A549 (cell line): ENCODE data around the gene VSNL1. TPM values are rescaled to one million over a fixed set of nuclear protein-coding genes. Genes with fewer than 3 reads are reported as not detected.

ENCODE experiments used
- ATAC-seq, 2 experiments: fragments of 200-7000 bp in 1 of 2; fragments of >200 bp in 1 of 2; cut with Nextera tagmentation in 1 of 2; cut with Tn5 transposase in 1 of 2; 3 replicates each; pipeline versions ENCODE4 v1.8.0 to v1.9.1; 2018 to 2020; ENCODE audit warnings: mild to moderate bottlenecking in 1 of 2, moderate library complexity in 1 of 2
- CTCF ChIA-PET: fragments of 300-600 bp; sonication (Branson Sonifier 250); formaldehyde crosslinking; extraction: SDS; loops from one replicate; lab custom pipeline; 2021; ENCODE audit warnings: antibody characterized with exemption, inconsistent platforms; lab: Yijun Ruan, JAX
- POLR2A ChIA-PET: fragments of 350-600 bp; formaldehyde crosslinking; extraction: SDS; loops from one replicate; lab custom pipeline; 2021; ENCODE audit warnings: antibody characterized with exemption, inconsistent platforms; lab: Yijun Ruan, JAX
- DNase-seq, 2 experiments: peaks; one replicate each; pipeline versions ENCODE4 v3.0.0 to v3.0.0-alpha.2; 2011 to 2016; ENCODE audit warnings: low read depth in 1 of 2, low spot score in 1 of 2
- FAIRE-seq: peaks from 2 replicates; lab custom pipeline; 2011; peaks lifted over from hg19 to GRCh38; lab: Jason Lieb, UNC
- H3K27ac ChIP-seq, 2 experiments: fragments of >200 bp; sonication (Bioruptor Twin); formaldehyde crosslinking; 3 replicates each; pipeline ENCODE4 v1.5.1; 2016 to 2017
- H3K4me1 ChIP-seq: fragments of >200 bp; sonication (Bioruptor Twin); formaldehyde crosslinking; 3 replicates; pipeline ENCODE4 v1.6.1; 2016
- H3K4me2 ChIP-seq: fragments of >200 bp; sonication (Bioruptor Twin); formaldehyde crosslinking; 3 replicates; pipeline ENCODE4 v1.6.1; 2016
- H3K4me3 ChIP-seq: fragments of >200 bp; sonication (Bioruptor Twin); formaldehyde crosslinking; 3 replicates; pipeline ENCODE4 v1.5.1; 2016
- H3K9me3 ChIP-seq: fragments of >200 bp; sonication (Bioruptor Twin); formaldehyde crosslinking; 3 replicates; pipeline ENCODE4 v1.6.1; 2016
- CBX8 ChIP-seq: fragments of 200-600 bp; sonication (generic); IDR thresholded peaks from 2 replicates; pipeline ENCODE4 v1.6.1; 2016
- CEBPB ChIP-seq, 2 experiments: fragments of >200 bp in 1 of 2; sonication (Bioruptor Twin) in 1 of 2; formaldehyde crosslinking in 1 of 2; IDR thresholded peaks; 2 replicates each; pipeline ENCODE4 v1.6.1; 2012 to 2016
- CHD4 ChIP-seq: fragments of 200-600 bp; sonication (generic); IDR thresholded peaks from 2 replicates; pipeline ENCODE4 v1.6.1; 2016; ENCODE audit warnings: antibody characterized with exemption, mild to moderate bottlenecking, borderline replicate concordance
- EHMT2 ChIP-seq: fragments of 200-600 bp; sonication (generic); IDR thresholded peaks from 2 replicates; pipeline ENCODE4 v1.6.1; 2016; ENCODE audit warnings: antibody characterized with exemption, low read depth, mild to moderate bottlenecking, moderate library complexity
- EP300 ChIP-seq, 2 experiments: fragments of >200 bp; sonication (Bioruptor Twin); formaldehyde crosslinking; IDR thresholded peaks; 2 replicates in 1 of 2; 3 replicates in 1 of 2; pipeline ENCODE4 v1.6.1; 2016 to 2017
- ESRRA ChIP-seq: fragments of 150-350 bp; IDR thresholded peaks from 2 replicates; pipeline ENCODE4 v1.6.1; 2014; ENCODE audit warnings: mild to moderate bottlenecking, low read length, borderline replicate concordance
- FOSL2 ChIP-seq, 2 experiments: fragments of 450-650 bp in 1 of 2; fragments of >200 bp in 1 of 2; sonication (Bioruptor Twin) in 1 of 2; formaldehyde crosslinking; IDR thresholded peaks; 2 replicates each; pipeline versions ENCODE4 v1.5.0 to v1.6.1; 2016 to 2020; ENCODE audit warnings: mild to moderate bottlenecking in 1 of 2, moderate library complexity in 1 of 2
- FOXS1 ChIP-seq: fragments of 250-450 bp; sonication (Bioruptor Pico); IDR thresholded peaks from 2 replicates; pipeline ENCODE4 v1.5.0; 2020; ENCODE audit warnings: mild to moderate bottlenecking, moderate library complexity
- GATA3 ChIP-seq: IDR thresholded peaks from 2 replicates; pipeline ENCODE4 v1.6.1; 2012; ENCODE audit warnings: borderline replicate concordance
- HOXA7 ChIP-seq: fragments of 250-450 bp; sonication (Bioruptor Pico); IDR thresholded peaks from 2 replicates; pipeline ENCODE4 v1.5.0; 2020; ENCODE audit warnings: mild to moderate bottlenecking, moderate library complexity
- JUNB ChIP-seq: fragments of >200 bp; sonication (Bioruptor Twin); formaldehyde crosslinking; IDR thresholded peaks from 2 replicates; pipeline ENCODE4 v1.6.1; 2016
- MAFK ChIP-seq: fragments of 450-650 bp; IDR thresholded peaks from 2 replicates; pipeline ENCODE4 v1.6.1; 2014; ENCODE audit not compliant: partially characterized antibody
- MAZ ChIP-seq: fragments of 150-350 bp; IDR thresholded peaks from 2 replicates; pipeline ENCODE4 v1.6.1; 2014; ENCODE audit warnings: antibody characterized with exemption, low read depth, low read length, borderline replicate concordance
- MYC ChIP-seq: IDR thresholded peaks from 2 replicates; pipeline ENCODE4 v1.6.1; 2012; ENCODE audit warnings: mild to moderate bottlenecking, inconsistent platforms, low read length, improper control_type of control experiment, borderline replicate concordance
- NFE2L2 ChIP-seq: fragments of 150-350 bp; conservative IDR thresholded peaks from 2 replicates; pipeline ENCODE4 v1.6.1; 2014; ENCODE audit warnings: low read length
- NPAS2 ChIP-seq: fragments of 250-450 bp; sonication (Bioruptor Pico); IDR thresholded peaks from 2 replicates; pipeline ENCODE4 v1.8.0; 2022; ENCODE audit warnings: mild to moderate bottlenecking, moderate library complexity, borderline replicate concordance
- PHF8 ChIP-seq: fragments of 200-600 bp; sonication (generic); IDR thresholded peaks from 2 replicates; pipeline ENCODE4 v1.6.1; 2016; ENCODE audit warnings: low read depth, mild to moderate bottlenecking, antibody characterized with exemption, moderate library complexity, borderline replicate concordance
- POLR2A ChIP-seq: IDR thresholded peaks from 2 replicates; pipeline ENCODE4 v1.6.1; 2012; ENCODE audit warnings: mild to moderate bottlenecking, low read length
- RFX5 ChIP-seq: fragments of 450-650 bp; IDR thresholded peaks from 2 replicates; pipeline ENCODE4 v1.7.1; 2014; ENCODE audit warnings: antibody characterized with exemption, mild to moderate bottlenecking, moderate library complexity
- SREBF2 ChIP-seq: fragments of 450-650 bp; IDR thresholded peaks from 2 replicates; pipeline ENCODE4 v1.6.1; 2014; ENCODE audit warnings: mild to moderate bottlenecking, moderate library complexity
- ZC3H11A ChIP-seq: fragments of 450-650 bp; IDR thresholded peaks from 2 replicates; pipeline ENCODE4 v1.6.1; 2014; ENCODE audit warnings: antibody characterized with exemption, mild to moderate bottlenecking
- ZSCAN20 ChIP-seq: fragments of 250-450 bp; sonication (Bioruptor Pico); IDR thresholded peaks from 2 replicates; pipeline ENCODE4 v1.8.0; 2022; ENCODE audit warnings: mild to moderate bottlenecking, moderate library complexity
- WGBS: methylation state at CpG from one replicate; pipeline ENCODE4 v1.1.6; 2017; ENCODE audit errors: missing lambda C conversion rate; 5-methylcytosine and 5-hydroxymethylcytosine counted together
- polyA plus RNA-seq, 4 experiments: library from polyadenylated mRNA; depleted of rRNA in 3 of 4; stranded (reverse); fragments of >200 nt; fragmentation: RNase III in 1 of 4; extraction: RNeasy Plus Mini Kit Qiagen cat#74134 plus additional on column Dnase treatment in 1 of 4; gene quantifications; 2 replicates in 3 of 4; 3 replicates in 1 of 4; pipeline ENCODE4 v1.2.3, GENCODE V29; 2011 to 2017
- TF ChIP-seq, protein P1 (sequence below): fragments of 450-650 bp; IDR thresholded peaks from 2 replicates; pipeline ENCODE4 v1.6.1; 2014; ENCODE audit warnings: antibody characterized with exemption
- TF ChIP-seq, protein P2 (sequence below): fragments of 200-600 bp; sonication (generic); IDR thresholded peaks from 2 replicates; pipeline ENCODE4 v1.6.1; 2016; ENCODE audit warnings: antibody characterized with exemption, mild to moderate bottlenecking, moderate library complexity
- TF ChIP-seq, protein P3 (sequence below): IDR thresholded peaks from 2 replicates; pipeline ENCODE4 v1.6.1; 2012
- TF ChIP-seq, protein P4 (sequence below): fragments of >200 bp; sonication (Bioruptor Twin); formaldehyde crosslinking; IDR thresholded peaks from 3 replicates; pipeline ENCODE4 v1.6.1; 2016

The VSNL1 gene
- polyA plus RNA-seq, 2 of the 4 experiments (the other 2 are of a cell fraction), result not detected

DNA sequence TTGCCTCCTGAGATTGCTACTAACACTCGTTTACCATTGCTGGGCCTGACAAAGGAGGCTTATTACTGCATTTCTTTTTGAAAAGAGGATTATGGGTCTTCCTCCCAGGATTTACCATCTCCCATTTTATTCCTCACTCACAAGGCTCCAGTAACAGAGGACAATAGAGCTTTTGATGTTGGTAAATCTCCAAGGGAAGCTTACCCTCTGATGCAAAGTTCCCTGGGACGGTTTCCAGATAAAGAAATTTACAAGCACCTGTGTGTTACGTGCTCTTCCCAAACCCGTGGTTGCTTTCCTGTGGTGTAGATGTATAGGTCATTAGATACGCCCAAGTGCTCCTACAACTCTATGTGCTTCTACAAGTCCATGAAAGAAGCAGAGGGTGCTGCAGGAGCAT, 17.1 kb downstream of the VSNL1 start:
- DNase-seq (no peak), ATAC-seq (no peak)
- POLR2A ChIA-PET, result no interaction called here

DNA sequence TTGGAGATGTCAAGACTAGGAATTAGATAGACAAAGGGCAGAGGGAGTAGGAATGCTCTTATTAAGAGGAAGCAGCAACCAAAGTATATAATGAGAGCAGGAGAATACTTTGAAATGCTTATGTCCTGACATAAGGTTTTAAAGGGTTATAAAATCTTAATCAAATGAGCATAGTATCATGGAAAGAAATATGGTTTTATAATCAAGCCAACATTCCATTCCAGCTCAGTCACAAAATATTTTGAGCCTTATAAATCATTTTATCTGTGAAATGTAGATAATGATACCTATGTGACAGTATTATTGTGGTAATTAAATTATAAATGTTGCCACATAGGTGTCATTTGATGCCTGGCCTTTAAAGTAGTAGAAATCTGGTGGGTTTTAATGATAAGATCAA, 17.6 kb downstream of the VSNL1 start:
- CTCF ChIA-PET, result no interaction called here
- H3K4me2 ChIP-seq, result no peak overlapping the region
- no peak for TF ChIP-seq NFE2L2
- TF ChIP-seq SREBF2, result no peak
- TF ChIP-seq JUNB, result no peak
- no peak for TF ChIP-seq ESRRA
- no peak for TF ChIP-seq PHF8
- no peak for TF ChIP-seq MAFK
- TF ChIP-seq CBX8, result no peak
- no peak for TF ChIP-seq CHD4
- TF ChIP-seq RFX5, result no peak
- no peak for TF ChIP-seq MYC
- no peak for TF ChIP-seq POLR2A
- no peak for TF ChIP-seq FOSL2 (IDR thresholded peaks at IDR 0.05)
- no peak for TF ChIP-seq FOSL2 (CRISPR knock-in tag; IDR thresholded peaks at IDR 0.05)
- TF ChIP-seq, protein P1, sequence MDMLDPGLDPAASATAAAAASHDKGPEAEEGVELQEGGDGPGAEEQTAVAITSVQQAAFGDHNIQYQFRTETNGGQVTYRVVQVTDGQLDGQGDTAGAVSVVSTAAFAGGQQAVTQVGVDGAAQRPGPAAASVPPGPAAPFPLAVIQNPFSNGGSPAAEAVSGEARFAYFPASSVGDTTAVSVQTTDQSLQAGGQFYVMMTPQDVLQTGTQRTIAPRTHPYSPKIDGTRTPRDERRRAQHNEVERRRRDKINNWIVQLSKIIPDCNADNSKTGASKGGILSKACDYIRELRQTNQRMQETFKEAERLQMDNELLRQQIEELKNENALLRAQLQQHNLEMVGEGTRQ, result no peak
- TF ChIP-seq EHMT2, result no peak
- TF ChIP-seq, protein P2, sequence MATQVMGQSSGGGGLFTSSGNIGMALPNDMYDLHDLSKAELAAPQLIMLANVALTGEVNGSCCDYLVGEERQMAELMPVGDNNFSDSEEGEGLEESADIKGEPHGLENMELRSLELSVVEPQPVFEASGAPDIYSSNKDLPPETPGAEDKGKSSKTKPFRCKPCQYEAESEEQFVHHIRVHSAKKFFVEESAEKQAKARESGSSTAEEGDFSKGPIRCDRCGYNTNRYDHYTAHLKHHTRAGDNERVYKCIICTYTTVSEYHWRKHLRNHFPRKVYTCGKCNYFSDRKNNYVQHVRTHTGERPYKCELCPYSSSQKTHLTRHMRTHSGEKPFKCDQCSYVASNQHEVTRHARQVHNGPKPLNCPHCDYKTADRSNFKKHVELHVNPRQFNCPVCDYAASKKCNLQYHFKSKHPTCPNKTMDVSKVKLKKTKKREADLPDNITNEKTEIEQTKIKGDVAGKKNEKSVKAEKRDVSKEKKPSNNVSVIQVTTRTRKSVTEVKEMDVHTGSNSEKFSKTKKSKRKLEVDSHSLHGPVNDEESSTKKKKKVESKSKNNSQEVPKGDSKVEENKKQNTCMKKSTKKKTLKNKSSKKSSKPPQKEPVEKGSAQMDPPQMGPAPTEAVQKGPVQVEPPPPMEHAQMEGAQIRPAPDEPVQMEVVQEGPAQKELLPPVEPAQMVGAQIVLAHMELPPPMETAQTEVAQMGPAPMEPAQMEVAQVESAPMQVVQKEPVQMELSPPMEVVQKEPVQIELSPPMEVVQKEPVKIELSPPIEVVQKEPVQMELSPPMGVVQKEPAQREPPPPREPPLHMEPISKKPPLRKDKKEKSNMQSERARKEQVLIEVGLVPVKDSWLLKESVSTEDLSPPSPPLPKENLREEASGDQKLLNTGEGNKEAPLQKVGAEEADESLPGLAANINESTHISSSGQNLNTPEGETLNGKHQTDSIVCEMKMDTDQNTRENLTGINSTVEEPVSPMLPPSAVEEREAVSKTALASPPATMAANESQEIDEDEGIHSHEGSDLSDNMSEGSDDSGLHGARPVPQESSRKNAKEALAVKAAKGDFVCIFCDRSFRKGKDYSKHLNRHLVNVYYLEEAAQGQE, result no peak
- TF ChIP-seq CEBPB (IDR thresholded peaks at IDR 0.05), result no peak
- TF ChIP-seq, all 56 proteins: peak for 0
- Histone ChIP-seq H3K27ac (no peak overlapping the region), H3K4me3 (no peak overlapping the region), H3K9me3 (no peaks in the 10 kb centered on the region), H3K4me1 (no peaks in the 10 kb centered on the region)
- no peak for DNase-seq
- no peak for FAIRE-seq
- ATAC-seq, result no peak
- POLR2A ChIA-PET, result no interaction called here

More for the DNA sequence above, 17.1 kb downstream of the VSNL1 start:
- CTCF ChIA-PET, result no interaction called here
- H3K4me3 ChIP-seq, result no peak overlapping the region
- H3K4me2 ChIP-seq, result no peak overlapping the region
- no peaks in the 10 kb centered on the region for H3K9me3 ChIP-seq
- no peak for FAIRE-seq
- WGBS, result 7% methylated on average over 5 of the region's 5 CpGs
- H3K27ac ChIP-seq, result no peak overlapping the region
- H3K4me1 ChIP-seq, result no peaks in the 10 kb centered on the region
- no peak for TF ChIP-seq NPAS2 (CRISPR knock-in tag)
- TF ChIP-seq MAZ, result no peak
- no peak for TF ChIP-seq HOXA7 (CRISPR knock-in tag)
- no peak for TF ChIP-seq GATA3
- TF ChIP-seq, protein P3, sequence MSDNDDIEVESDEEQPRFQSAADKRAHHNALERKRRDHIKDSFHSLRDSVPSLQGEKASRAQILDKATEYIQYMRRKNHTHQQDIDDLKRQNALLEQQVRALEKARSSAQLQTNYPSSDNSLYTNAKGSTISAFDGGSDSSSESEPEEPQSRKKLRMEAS, result no peak
- TF ChIP-seq, protein P4, sequence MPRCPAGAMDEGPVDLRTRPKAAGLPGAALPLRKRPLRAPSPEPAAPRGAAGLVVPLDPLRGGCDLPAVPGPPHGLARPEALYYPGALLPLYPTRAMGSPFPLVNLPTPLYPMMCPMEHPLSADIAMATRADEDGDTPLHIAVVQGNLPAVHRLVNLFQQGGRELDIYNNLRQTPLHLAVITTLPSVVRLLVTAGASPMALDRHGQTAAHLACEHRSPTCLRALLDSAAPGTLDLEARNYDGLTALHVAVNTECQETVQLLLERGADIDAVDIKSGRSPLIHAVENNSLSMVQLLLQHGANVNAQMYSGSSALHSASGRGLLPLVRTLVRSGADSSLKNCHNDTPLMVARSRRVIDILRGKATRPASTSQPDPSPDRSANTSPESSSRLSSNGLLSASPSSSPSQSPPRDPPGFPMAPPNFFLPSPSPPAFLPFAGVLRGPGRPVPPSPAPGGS, result no peak
- TF ChIP-seq FOXS1 (CRISPR knock-in tag), result no peak
- no peak for TF ChIP-seq EP300 (IDR thresholded peaks at IDR 0.05)
- no peak for TF ChIP-seq ZC3H11A
- TF ChIP-seq FOSL2 (IDR thresholded peaks at IDR 0.05), result no peak
- TF ChIP-seq FOSL2 (CRISPR knock-in tag; IDR thresholded peaks at IDR 0.05), result no peak
- no peak for TF ChIP-seq ZSCAN20 (CRISPR knock-in tag)
